ENCODE data around the gene HPN.

HPN gene

GRCh38 chr19:35108730-35109129 lies 67.2 kb downstream of the HPN start:
- DNase-seq = no peak

- no peak for DNase-seq
Observed at GRCh38 chr19:35109395-35110112, 68.0 kb downstream of the HPN start.

GRCh38 chr19:35110974-35111373 lies 69.5 kb downstream of the HPN start:
- DNase-seq = no peak

- no peak for DNase-seq
Observed at GRCh38 chr19:35112995-35113688, 71.6 kb downstream of the HPN start.

DNA sequence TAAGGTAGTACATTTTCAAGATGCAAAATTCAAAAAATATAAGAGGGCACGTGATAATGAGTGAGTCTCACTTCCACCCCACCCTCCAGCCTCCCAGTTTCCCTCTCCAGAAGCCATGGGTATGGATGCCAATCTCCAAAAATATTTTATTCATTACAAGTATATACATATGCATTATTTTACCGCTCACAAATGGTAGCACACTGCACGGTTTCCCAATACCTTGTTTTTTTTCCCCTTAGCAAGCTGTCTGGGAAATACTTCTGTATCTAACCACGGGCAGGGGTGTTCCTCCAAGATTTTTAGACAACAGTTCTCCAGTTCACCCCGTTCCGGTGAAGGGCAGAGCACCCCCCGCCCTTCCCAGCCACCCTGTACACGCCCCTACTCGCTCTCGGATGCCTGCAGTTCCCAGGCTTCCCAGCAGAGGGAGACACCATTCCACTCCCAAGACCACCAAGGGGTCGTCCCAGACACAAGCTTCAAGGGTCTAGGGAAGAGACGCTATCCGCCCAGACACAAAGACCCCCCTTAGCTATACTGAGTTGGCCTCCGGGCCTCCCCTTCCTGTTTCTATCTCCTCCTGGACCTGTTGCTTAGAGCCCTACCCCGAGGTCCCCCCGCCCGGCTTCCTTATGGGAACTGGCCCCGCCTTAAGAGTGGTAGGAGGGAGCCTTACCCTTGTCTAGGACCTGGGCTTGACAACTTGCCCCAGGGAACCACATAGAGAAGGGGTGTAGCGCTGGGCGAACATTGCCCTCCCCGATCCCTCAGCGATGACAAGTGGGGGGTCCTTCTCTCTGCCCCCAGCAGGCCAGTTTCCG lies 73.0 kb downstream of the HPN start:
- DNase-seq = no peak

- no peak for DNase-seq
Observed at GRCh38 chr19:35115177-35115951, 73.8 kb downstream of the HPN start, which contains the start of gene FXYD3. Gene FXYD3, plus strand, starts transcription at chr19:35115823. Its CDS starts 3,554 bp downstream, at chr19:35119377.

Data from HCEC 1CT (cell line).